Adipocyte (in vitro differentiated cells): ENCODE data around the gene EIF5B.

Experiments used
- DNase-seq: peaks from one replicate; pipeline ENCODE4 v3.0.0-alpha.2; 2015; ENCODE audit warnings: low read depth
- H3K27me3 ChIP-seq: replicated peaks from 2 replicates; pipeline ENCODE4 v1.7.0; 2013; ENCODE audit warnings: mild to moderate bottlenecking, low read length, moderate library complexity; ENCODE audit not compliant: control insufficient read depth, insufficient read depth
- H3K36me3 ChIP-seq: 2 replicates; pipeline ENCODE4 v1.7.0; 2013; ENCODE audit warnings: low read length, mild to moderate bottlenecking, moderate library complexity; ENCODE audit not compliant: control insufficient read depth, insufficient read depth, severe bottlenecking
- H3K4me1 ChIP-seq: 2 replicates; pipeline ENCODE4 v1.7.0; 2013; ENCODE audit warnings: mild to moderate bottlenecking, low read length, moderate library complexity; ENCODE audit not compliant: control insufficient read depth, insufficient read depth
- H3K4me3 ChIP-seq: 2 replicates; pipeline ENCODE4 v1.7.0; 2013; ENCODE audit warnings: mild to moderate bottlenecking, low read length, moderate library complexity
- H3K9ac ChIP-seq: 2 replicates; pipeline ENCODE4 v1.7.0; 2013; ENCODE audit warnings: mild to moderate bottlenecking, low read length, moderate library complexity
- H3K9me3 ChIP-seq: 2 replicates; pipeline ENCODE4 v1.7.0; 2013; ENCODE audit warnings: mild to moderate bottlenecking, low read length, moderate library complexity; ENCODE audit not compliant: control insufficient read depth

EIF5B gene

DNA sequence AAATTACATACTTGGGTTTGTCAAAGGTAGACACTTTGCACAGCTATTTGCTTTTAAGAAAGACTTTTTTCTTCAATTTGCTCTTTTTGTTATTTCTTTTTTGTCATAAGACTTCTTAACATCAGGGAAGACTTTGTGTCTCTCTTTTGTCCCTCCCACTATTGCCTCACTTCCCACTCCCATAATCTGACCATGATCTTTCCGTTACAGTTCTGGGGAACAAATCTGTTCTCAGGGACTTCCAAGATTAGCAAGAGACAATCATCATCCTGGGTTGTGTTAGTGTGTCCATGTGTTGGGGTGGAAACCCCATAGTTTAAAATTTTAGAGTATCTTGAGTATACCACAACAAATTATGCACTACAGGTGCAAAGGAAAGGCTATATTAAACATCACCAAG lies 77.4 kb downstream of the EIF5B start:
- Histone ChIP-seq H3K9ac (no peak overlapping the region), H3K4me1 (peaks cover 6% of the 10 kb centered on the region), H3K9me3 (no peaks in the 10 kb centered on the region), H3K4me3 (no peak overlapping the region), H3K27me3 (no peaks in the 10 kb centered on the region), H3K36me3 (peaks cover 82% of the 10 kb centered on the region)
- no peak for DNase-seq

DNA sequence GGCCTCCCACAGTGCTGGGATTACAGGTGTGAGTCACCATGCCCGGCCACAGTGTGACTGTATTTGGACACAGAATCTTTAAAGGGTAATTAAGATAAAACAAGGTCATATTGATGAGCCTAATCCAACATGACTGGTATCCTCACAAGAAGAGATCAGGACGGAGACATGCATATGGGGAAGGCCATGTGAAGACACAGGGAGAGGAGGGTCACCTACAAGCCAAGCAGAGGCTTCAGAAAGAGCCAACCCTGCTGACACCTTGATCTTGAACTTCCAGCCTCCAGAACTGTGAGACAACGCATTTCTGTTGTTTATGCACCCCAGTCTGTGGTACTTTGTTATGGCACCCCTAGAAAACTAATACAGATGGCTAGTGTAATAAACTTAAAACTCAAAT lies 80.2 kb downstream of the EIF5B start:
- Histone ChIP-seq H3K9ac (no peak overlapping the region), H3K36me3 (peaks cover 78% of the 10 kb centered on the region), H3K27me3 (no peaks in the 10 kb centered on the region), H3K4me3 (no peak overlapping the region), H3K9me3 (no peaks in the 10 kb centered on the region), H3K4me1 (peaks cover 33% of the 10 kb centered on the region)
- DNase-seq, result no peak

DNA sequence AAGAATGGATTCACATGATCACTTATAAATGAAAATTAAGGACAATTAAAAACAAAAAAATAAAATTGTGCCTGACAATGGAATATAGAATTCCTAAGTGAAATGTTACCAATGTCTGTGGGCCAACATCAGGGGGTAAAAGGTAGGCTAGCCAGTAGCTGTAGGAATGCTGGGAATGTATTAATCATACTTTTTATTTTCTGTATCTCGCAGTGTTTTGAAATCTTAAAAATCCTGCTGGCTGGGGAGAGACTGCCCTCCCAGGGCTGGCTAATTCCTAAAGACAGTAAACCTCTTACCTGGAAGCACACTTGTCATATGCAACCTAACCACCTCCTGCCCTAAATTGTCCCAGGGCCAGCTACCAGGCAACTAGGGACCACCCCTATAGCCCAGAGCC lies 82.8 kb downstream of the EIF5B start:
- peaks cover 47% of the 10 kb centered on the region for H3K4me1 ChIP-seq
- peaks cover 72% of the 10 kb centered on the region for H3K36me3 ChIP-seq
- peak overlapping the region; percentile 18 for H3K4me3 ChIP-seq
- DNase-seq, result peak; percentile 48
- H3K9me3 ChIP-seq, result no peaks in the 10 kb centered on the region
- H3K9ac ChIP-seq, result no peak overlapping the region
- H3K27me3 ChIP-seq, result no peaks in the 10 kb centered on the region

DNA sequence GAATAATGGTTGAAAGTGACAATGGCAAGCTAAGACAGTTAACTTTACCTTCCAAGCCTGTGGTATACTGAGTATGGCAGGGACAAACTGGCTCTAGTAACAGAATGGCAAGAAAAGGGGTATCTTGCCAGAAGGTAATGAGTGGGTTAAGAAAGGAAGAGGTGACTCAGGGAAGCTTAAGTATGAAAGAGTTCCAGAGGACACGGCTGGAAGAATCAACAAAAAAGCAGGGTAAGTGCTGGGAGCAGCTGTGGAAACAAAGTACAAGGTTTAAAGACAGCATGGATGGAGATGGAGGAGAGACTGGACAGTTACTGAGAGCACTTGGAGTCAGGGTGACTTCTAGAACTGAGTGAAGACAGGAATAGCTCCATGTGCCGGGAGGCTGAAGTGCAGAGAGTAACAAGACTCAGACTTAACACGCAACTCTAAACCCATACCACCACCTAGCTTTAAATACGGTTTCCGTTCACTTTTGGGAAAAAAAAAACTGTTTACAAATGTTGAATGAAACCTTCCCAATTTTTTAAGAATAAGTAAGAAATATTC lies 83.6 kb downstream of the EIF5B start:
- Histone ChIP-seq H3K9ac (no peak overlapping the region), H3K36me3 (peaks cover 68% of the 10 kb centered on the region), H3K4me3 (no peak overlapping the region), H3K9me3 (no peaks in the 10 kb centered on the region), H3K4me1 (peaks cover 53% of the 10 kb centered on the region), H3K27me3 (no peaks in the 10 kb centered on the region)
- peak; percentile 33 for DNase-seq

DNA sequence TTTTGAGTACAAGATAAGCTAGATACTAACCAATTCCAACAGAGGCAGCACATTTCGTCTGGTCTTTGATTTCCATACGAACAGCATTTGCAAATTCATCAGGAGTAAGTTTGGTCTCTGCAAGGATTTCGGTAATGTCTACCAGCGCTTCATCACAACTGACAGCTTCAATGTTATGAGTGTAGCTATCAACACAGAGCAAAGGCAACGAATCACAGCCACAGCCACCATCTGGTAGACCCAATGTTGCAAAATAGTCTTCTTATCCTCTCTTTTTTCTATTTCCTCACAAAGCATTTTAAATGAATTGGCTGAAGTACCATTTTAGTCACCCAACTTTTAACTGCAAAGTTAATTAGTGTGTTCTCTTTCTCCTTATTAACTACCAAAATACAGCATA lies 84.3 kb downstream of the EIF5B start:
- Histone ChIP-seq H3K4me1 (peaks cover 53% of the 10 kb centered on the region), H3K9ac (no peak overlapping the region), H3K36me3 (peaks cover 63% of the 10 kb centered on the region), H3K9me3 (no peaks in the 10 kb centered on the region), H3K27me3 (no peaks in the 10 kb centered on the region), H3K4me3 (no peak overlapping the region)
- DNase-seq, result peak; percentile 15

DNA sequence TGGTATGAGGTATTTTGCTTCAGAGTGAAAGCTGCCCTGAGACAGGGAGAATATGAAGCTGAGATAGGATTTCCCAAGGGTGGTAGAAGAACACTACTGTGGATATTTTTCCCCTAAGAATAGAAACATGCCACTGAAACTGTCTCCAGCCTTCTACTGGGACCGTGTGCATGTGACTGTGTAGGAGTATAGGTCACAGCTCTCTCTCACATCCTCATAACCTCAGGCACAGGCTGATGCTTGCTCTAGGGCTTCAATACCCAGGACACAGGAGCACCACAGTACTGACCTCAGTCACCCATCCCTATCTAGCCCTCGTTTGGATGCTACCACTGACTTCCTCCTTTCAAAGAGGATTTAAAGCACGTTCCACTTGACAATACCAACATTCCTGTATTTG lies 85.4 kb downstream of the EIF5B start:
- Histone ChIP-seq H3K36me3 (peaks cover 61% of the 10 kb centered on the region), H3K4me3 (no peak overlapping the region), H3K4me1 (peaks cover 53% of the 10 kb centered on the region), H3K9me3 (no peaks in the 10 kb centered on the region), H3K9ac (no peak overlapping the region), H3K27me3 (no peaks in the 10 kb centered on the region)
- DNase-seq, result no peak

DNA sequence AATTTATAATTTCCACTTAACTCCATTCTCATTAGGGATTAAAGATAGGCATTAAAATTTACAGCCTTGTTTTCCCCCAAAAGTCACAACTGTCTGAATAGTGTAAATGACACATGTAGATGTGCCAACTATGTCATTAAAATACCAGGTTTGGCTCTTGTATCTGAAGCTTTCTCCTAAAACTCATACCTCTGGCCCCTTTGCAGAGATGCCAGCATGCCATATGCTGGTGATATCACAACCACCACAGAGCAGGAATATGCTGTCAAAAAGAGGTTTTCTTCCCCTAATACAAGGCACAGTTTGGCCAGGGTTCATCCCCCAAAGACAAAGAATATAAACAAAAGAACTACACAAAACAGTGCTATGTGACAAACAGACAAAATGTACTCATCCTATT lies 87.2 kb downstream of the EIF5B start:
- H3K27me3 ChIP-seq, result no peaks in the 10 kb centered on the region
- H3K4me1 ChIP-seq, result peaks cover 49% of the 10 kb centered on the region
- no peak overlapping the region for H3K9ac ChIP-seq
- no peaks in the 10 kb centered on the region for H3K9me3 ChIP-seq
- peaks cover 66% of the 10 kb centered on the region for H3K36me3 ChIP-seq
- DNase-seq, result no peak
- H3K4me3 ChIP-seq, result no peak overlapping the region

DNA sequence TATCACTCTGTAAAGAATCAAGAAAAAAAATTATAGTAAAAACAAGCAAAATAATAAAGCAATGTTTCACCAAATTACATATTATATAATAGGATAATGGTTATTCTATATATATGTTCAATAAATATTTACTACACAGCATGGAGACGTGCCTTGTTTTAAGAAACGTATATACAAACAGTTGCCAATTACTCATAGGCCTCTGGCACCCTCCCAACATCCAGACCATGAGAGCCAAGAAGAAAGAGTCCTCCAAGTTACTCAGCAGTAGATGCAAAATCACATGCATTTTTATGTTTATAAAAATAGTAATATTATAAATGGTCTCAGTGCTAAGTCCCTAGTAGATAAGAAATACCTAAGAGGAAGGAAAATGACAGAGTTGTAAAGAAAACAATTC lies 87.8 kb downstream of the EIF5B start:
- H3K36me3 ChIP-seq, result peaks cover 66% of the 10 kb centered on the region
- H3K4me3 ChIP-seq, result no peak overlapping the region
- peak; percentile 58 for DNase-seq
- no peaks in the 10 kb centered on the region for H3K27me3 ChIP-seq
- H3K9ac ChIP-seq, result no peak overlapping the region
- peaks cover 43% of the 10 kb centered on the region for H3K4me1 ChIP-seq
- no peaks in the 10 kb centered on the region for H3K9me3 ChIP-seq

DNA sequence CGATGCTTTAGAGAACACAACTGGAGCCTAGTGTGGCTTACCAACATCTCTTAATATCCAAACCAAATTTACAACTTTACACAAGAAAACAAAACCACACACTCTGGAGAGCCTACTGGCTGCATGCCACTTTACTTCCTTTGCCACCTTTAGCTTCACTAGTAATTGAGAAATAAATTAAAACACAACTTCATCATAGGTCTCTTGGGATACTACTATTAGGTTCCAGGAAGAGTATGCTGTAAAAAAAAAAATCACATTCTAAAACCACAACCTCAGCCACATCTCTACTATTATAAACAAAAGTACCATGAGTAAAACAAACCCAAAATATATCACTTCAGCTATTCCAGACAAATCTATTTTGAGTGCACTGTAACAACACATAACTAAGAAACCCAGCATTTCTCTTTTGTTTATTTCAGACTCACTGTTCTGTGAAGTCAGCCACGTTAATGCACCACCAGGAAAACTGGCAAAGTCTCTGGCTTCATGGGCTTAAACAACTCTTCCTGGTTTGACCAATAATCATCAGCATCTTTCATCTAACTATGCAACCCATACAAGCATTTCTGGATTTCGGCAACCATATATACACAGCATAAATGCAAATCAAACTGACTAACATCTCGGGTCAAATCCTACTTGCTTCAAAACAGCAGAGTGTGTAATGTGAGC lies 93.6 kb downstream of the EIF5B start:
- H3K9ac ChIP-seq, result no peak overlapping the region

DNA sequence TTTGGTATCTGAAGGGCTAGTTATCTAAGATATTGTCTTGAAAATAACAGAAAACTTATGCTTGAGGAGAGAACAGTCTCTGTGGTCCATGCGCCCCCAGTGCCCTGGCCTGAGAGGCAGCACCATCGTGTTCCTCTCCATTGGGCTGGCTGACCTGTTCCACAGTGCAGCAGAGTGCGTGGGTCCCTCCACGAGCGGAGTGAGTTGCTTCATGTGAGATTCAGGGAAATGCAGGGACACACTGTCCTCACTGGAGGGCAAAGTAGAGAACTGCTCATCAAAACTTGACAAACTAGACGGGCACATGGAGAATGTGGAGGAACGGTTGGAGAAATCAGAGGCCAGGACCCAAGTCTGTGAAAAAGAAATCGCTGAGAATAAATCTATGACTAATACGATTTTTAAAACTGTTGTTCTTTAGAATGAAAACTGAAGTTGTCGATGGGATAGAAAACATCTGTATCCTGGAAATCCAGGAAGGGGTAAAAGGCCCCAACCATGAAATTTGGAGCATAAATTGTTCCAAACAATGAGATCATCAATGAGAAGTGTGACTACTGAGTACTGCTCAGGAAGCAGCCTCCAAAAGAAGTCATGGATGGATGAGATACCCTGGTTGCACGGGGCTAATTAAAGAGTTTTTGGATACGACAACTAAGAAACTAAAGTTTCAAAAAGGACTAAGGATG lies 94.5 kb downstream of the EIF5B start:
- peak; percentile 50 for DNase-seq
- Histone ChIP-seq H3K9me3 (no peaks in the 10 kb centered on the region), H3K4me3 (no peak overlapping the region), H3K9ac (no peak overlapping the region), H3K4me1 (peaks cover 15% of the 10 kb centered on the region), H3K36me3 (peaks cover 41% of the 10 kb centered on the region), H3K27me3 (no peaks in the 10 kb centered on the region)

More for the DNA sequence above, 93.6 kb downstream of the EIF5B start:
- DNase-seq, result peak; percentile 78
- H3K4me3 ChIP-seq, result no peak overlapping the region
- peaks cover 15% of the 10 kb centered on the region for H3K4me1 ChIP-seq
- H3K36me3 ChIP-seq, result peaks cover 45% of the 10 kb centered on the region
- H3K9me3 ChIP-seq, result no peaks in the 10 kb centered on the region
- no peaks in the 10 kb centered on the region for H3K27me3 ChIP-seq

DNA sequence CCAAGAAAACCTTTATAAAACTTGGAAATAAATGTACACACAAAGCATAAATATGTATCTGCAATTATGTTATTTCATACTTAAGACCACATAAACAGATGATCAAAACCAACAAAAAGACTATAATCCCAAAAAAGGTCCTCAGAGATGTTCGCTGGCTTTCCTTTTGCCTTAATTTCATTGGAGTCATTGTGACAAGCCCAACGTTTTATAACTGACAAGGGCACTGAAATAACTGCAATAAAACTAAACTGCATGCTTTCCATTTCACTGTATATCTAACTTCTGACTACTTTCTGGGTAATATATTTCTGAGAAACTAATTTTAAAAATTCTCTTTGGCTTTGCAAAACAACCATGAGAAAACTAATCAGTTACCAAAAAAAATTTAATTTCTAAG lies 96.2 kb downstream of the EIF5B start:
- no peak for DNase-seq
- peaks cover 37% of the 10 kb centered on the region for H3K36me3 ChIP-seq
- H3K4me1 ChIP-seq, result peaks cover 15% of the 10 kb centered on the region

More for the DNA sequence above, 96.2 kb downstream of the EIF5B start:
- Histone ChIP-seq H3K27me3 (no peaks in the 10 kb centered on the region), H3K9ac (no peak overlapping the region), H3K4me3 (no peak overlapping the region), H3K9me3 (no peaks in the 10 kb centered on the region)
